ENCODE data around the gene C1QL3. TPM values are rescaled to one million over a fixed set of nuclear protein-coding genes. Genes with fewer than 3 reads are reported as not detected.

C1QL3 gene
- total and polyA plus RNA-seq, 2 of the 4 experiments (the other 2 are of a cell fraction): not detected

GRCh38 chr10:16536155-16536554 is 14.5 kb upstream of the C1QL3 start:
- 90% methylated on average over 2 of the region's 5 CpGs; no CpG with 5 or more reads in 1 of the 2 experiments for WGBS, 2 experiments (ENCODE audit: extremely low coverage in 2 of 2, insufficient read length in 1 of 2)
- Histone ChIP-seq H4K8ac (ENCODE audit: low read depth in 2 of 2, low read length in 2 of 2) (no peak overlapping the region), H3K56ac (ENCODE audit: extremely low read depth, insufficient read depth, low read length) (no peak overlapping the region), H4K20me1 (ENCODE audit: insufficient read depth, low read length) (no peaks in the 10 kb centered on the region), H2BK15ac (ENCODE audit: low read depth, low read length) (no peak overlapping the region), H2AK9ac (replicated peaks; ENCODE audit: low read depth, low read length, poor library complexity) (no peak overlapping the region), H2AFZ (replicated peaks; ENCODE audit: low read length, poor library complexity) (no peak overlapping the region), H2BK20ac (ENCODE audit: low read depth, low read length) (no peak overlapping the region), H3K4ac (ENCODE audit: low read depth, low read length) (no peak overlapping the region), H2AK5ac (ENCODE audit: low read depth, low read length) (no peak overlapping the region), H3K36me3 (ENCODE audit: control insufficient read depth, insufficient read depth, low read length) (no peaks in the 10 kb centered on the region), H3K4me3 (ENCODE audit: insufficient read depth, low read depth, low read length) (no peak overlapping the region), H3K9me1 (ENCODE audit: insufficient read depth, low read length) (no peaks in the 10 kb centered on the region), H3K14ac (replicated peaks; ENCODE audit: low read depth, low read length) (no peak overlapping the region), H3K9me3 (ENCODE audit: control insufficient read depth, insufficient read depth, low read length) (no peaks in the 10 kb centered on the region), H2BK5ac (ENCODE audit: low read depth, low read length, poor library complexity, severe bottlenecking) (no peak overlapping the region), H3K9ac (ENCODE audit: low read depth, low read length) (no peak overlapping the region), H3K27ac (ENCODE audit: insufficient read depth, low read length) (no peak overlapping the region), H3K4me1 (ENCODE audit: control insufficient read depth, insufficient read depth, low read length) (no peaks in the 10 kb centered on the region), H3K79me1 (ENCODE audit: low read depth in 1 of 2, low read length in 2 of 2) (no peaks in the 10 kb centered on the region), H3K27me3 (ENCODE audit: control insufficient read depth, insufficient read depth, low read length) (no peaks in the 10 kb centered on the region), H4K91ac (ENCODE audit: insufficient read depth, low read depth, low read length) (no peak overlapping the region), H4K5ac (ENCODE audit: low read depth, low read length) (no peak overlapping the region), H3K23ac (ENCODE audit: low read depth, low read length) (no peak overlapping the region), H3K4me2 (ENCODE audit: low read depth, low read length) (no peak overlapping the region), H2BK120ac (ENCODE audit: low read depth, low read length) (no peak overlapping the region), H3K18ac (ENCODE audit: low read depth, low read length) (no peak overlapping the region)
- POLR2A ChIA-PET (ENCODE audit: unreplicated experiment): no interaction called here
- ATAC-seq (ENCODE audit: low read depth) (no peak), DNase-seq (no peak)
- TF ChIP-seq BHLHE40 (IDR thresholded peaks at IDR 0.05; ENCODE audit: low read depth, low read length): no peak
- no peak for TF ChIP-seq MXI1 (IDR thresholded peaks at IDR 0.05; ENCODE audit: borderline replicate concordance, low read depth, low read length)
- TF ChIP-seq RAD21 (IDR thresholded peaks at IDR 0.05; ENCODE audit: low read length): no peak
- no peak for TF ChIP-seq CEBPB (IDR thresholded peaks at IDR 0.05; ENCODE audit: low read depth, low read length)
- no peak for TF ChIP-seq MAZ (IDR thresholded peaks at IDR 0.05; ENCODE audit: borderline replicate concordance, low read depth, low read length)
- TF ChIP-seq USF2 (IDR thresholded peaks at IDR 0.05; ENCODE audit: low read depth, low read length): no peak
- no peak for TF ChIP-seq ELK1 (IDR thresholded peaks at IDR 0.05; ENCODE audit: borderline replicate concordance, low read depth, low read length)
- TF ChIP-seq NFE2L2 (IDR thresholded peaks at IDR 0.05; ENCODE audit: low read depth, low read length): no peak
- TF ChIP-seq MAFK (IDR thresholded peaks at IDR 0.05; ENCODE audit: low read depth, low read length): no peak
- no peak for TF ChIP-seq SMC3 (IDR thresholded peaks at IDR 0.05; ENCODE audit: low read depth, low read length)
- TF ChIP-seq FOS (IDR thresholded peaks at IDR 0.05; ENCODE audit: low read depth, low read length): no peak
- TF ChIP-seq, protein P1, sequence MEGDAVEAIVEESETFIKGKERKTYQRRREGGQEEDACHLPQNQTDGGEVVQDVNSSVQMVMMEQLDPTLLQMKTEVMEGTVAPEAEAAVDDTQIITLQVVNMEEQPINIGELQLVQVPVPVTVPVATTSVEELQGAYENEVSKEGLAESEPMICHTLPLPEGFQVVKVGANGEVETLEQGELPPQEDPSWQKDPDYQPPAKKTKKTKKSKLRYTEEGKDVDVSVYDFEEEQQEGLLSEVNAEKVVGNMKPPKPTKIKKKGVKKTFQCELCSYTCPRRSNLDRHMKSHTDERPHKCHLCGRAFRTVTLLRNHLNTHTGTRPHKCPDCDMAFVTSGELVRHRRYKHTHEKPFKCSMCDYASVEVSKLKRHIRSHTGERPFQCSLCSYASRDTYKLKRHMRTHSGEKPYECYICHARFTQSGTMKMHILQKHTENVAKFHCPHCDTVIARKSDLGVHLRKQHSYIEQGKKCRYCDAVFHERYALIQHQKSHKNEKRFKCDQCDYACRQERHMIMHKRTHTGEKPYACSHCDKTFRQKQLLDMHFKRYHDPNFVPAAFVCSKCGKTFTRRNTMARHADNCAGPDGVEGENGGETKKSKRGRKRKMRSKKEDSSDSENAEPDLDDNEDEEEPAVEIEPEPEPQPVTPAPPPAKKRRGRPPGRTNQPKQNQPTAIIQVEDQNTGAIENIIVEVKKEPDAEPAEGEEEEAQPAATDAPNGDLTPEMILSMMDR (conservative IDR thresholded peaks at IDR 0.05; ENCODE audit: low read depth, low read length): no peak
- TF ChIP-seq CHD1 (IDR thresholded peaks at IDR 0.05; ENCODE audit: low read depth, low read length): no peak
- no peak for TF ChIP-seq RFX5 (IDR thresholded peaks at IDR 0.05; ENCODE audit: low read depth, low read length)
- no peak for TF ChIP-seq POLR2A (IDR thresholded peaks at IDR 0.05; ENCODE audit: low read depth, low read length)
- TF ChIP-seq RCOR1 (IDR thresholded peaks at IDR 0.05; ENCODE audit: insufficient replicate concordance, low read length): no peak
- in situ Hi-C loops (cut with MboI; ENCODE audit: low sequenced_read_pairs) (no loop called here), intact Hi-C loops (cut with micrococcal nuclease) (no loop called here), dilution Hi-C loops (cut with HindIII; ENCODE audit: low sequenced_read_pairs, unreplicated experiment) (no loop called here)
- CTCF ChIA-PET: no interaction called here
- no TSS peak for BruUV-seq (replicated peaks)
